Chondrocyte (in vitro differentiated cells): ENCODE results near the gene CLEC5A. TPM values are rescaled to one million over a fixed set of nuclear protein-coding genes. Genes with fewer than 3 reads are reported as not detected.
"Not testable (repeated sequence)": the region's sequence is repeated elsewhere in the genome, so short reads cannot be mapped to it uniquely, and the experiment has no call there.

Experiments
- DNase-seq: peaks from one replicate; pipeline ENCODE4 v3.0.0; 2021; ENCODE audit warnings: mixed read lengths, low spot score
- H3K27ac Mint-ChIP-seq: one replicate; pipeline ENCODE4 v1.8.0; 2021; ENCODE audit warnings: mild to moderate bottlenecking, moderate library complexity, mixed read lengths; ENCODE audit not compliant: unreplicated experiment
- H3K27me3 Mint-ChIP-seq: 2 replicates; pipeline ENCODE4 v1.8.0; 2021; ENCODE audit warnings: low read depth, mixed read lengths
- H3K36me3 Mint-ChIP-seq: 2 replicates; pipeline ENCODE4 v1.8.0; 2021; ENCODE audit warnings: low read depth, mixed read lengths
- H3K4me1 Mint-ChIP-seq: 2 replicates; pipeline ENCODE4 v1.8.0; 2021; ENCODE audit warnings: low read depth, mild to moderate bottlenecking, mixed read lengths
- H3K4me3 Mint-ChIP-seq: one replicate; pipeline ENCODE4 v1.8.0; 2021; ENCODE audit warnings: mild to moderate bottlenecking, moderate library complexity, mixed read lengths; ENCODE audit not compliant: unreplicated experiment
- H3K9me3 Mint-ChIP-seq: 2 replicates; pipeline ENCODE4 v1.8.0; 2021; ENCODE audit warnings: low read depth, mixed read lengths
- CTCF ChIP-seq: fragments of 200-600 bp; sonication (generic); IDR thresholded peaks from 2 replicates; pipeline ENCODE4 v1.5.0; 2021; ENCODE audit warnings: antibody characterized with exemption, mild to moderate bottlenecking, moderate library complexity
- total RNA-seq: library from RNA; stranded (reverse); gene quantifications from 3 replicates; pipeline ENCODE4 v1.2.1, GENCODE V29; 2021

The CLEC5A gene
- total RNA-seq, 1 donor from 2014 or later: not detected

DNA sequence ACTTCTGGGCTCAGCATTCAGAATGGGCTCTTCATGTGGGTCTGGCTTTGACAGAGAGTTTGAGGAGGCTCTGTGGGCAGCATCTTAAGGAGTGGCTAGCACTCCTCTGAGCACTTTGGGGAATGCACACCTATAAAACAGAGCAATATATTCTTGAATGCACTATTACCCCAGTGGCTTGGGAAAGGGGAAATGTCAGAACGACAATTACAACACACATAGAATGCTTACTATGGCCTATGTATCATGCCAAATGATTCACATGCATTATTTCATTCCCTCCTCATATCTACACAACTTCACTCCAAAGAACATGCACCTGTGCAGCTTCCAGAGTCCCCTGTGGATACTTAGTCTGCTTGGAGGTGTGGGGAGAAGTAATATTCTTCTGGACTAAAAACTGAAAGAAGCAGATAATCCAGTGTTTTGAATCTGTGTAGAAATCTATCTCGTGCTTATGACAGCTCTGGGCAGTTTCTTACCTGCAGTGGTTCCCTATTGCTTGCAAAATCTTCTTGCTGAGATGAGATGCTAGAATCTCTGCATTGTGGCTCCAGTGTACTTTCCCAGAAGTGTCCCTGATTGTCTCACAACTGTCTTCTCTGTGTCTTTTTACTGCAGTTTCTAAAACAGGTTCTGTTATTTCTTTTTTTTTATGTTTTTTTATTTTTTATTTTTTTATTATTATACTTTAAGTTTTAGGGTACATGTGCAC lies 43.4 kb upstream of the CLEC5A start:
- no peak overlapping the region for H3K27ac Mint-ChIP-seq
- TF ChIP-seq CTCF: no peak
- H3K4me3 Mint-ChIP-seq: no peak overlapping the region
- peaks cover 3% of the 10 kb centered on the region for H3K27me3 Mint-ChIP-seq
- no peaks in the 10 kb centered on the region for H3K4me1 Mint-ChIP-seq
- no peaks in the 10 kb centered on the region for H3K9me3 Mint-ChIP-seq
- no peaks in the 10 kb centered on the region for H3K36me3 Mint-ChIP-seq
- no peak for DNase-seq

DNA sequence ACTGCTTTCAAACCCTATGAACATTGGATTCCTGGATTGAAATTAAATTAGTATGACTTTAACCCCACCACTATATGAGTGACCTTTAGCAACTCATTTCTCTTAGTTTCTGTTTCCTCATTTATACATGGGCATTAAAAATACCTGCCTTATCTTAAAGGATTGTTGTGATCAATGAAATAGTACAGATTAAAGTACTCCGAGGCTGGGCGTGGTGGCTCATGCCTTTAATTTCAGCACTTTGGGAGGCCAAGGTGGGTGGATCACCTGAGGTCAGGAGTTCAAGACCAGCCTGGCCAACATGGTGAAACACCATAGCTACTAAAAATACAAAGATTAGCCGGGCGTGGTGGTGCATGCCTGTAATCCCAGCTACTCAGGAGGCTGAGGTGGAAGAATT lies 41.0 kb upstream of the CLEC5A start:
- not testable (repeated sequence) for H3K27ac Mint-ChIP-seq, H3K4me3 Mint-ChIP-seq, H3K4me1 Mint-ChIP-seq, DNase-seq, H3K9me3 Mint-ChIP-seq, H3K36me3 Mint-ChIP-seq, H3K27me3 Mint-ChIP-seq

GRCh38 chr7:141986923-141987322 lies 40.1 kb upstream of the CLEC5A start:
- peaks cover 3% of the 10 kb centered on the region for H3K27me3 Mint-ChIP-seq
- no peak for TF ChIP-seq CTCF
- H3K4me3 Mint-ChIP-seq: no peak overlapping the region
- no peak for DNase-seq
- no peaks in the 10 kb centered on the region for H3K9me3 Mint-ChIP-seq
- no peaks in the 10 kb centered on the region for H3K36me3 Mint-ChIP-seq
- H3K27ac Mint-ChIP-seq: no peak overlapping the region
- no peaks in the 10 kb centered on the region for H3K4me1 Mint-ChIP-seq

GRCh38 chr7:141985926-141986325 lies 39.2 kb upstream of the CLEC5A start:
- H3K27ac Mint-ChIP-seq, H3K4me1 Mint-ChIP-seq, DNase-seq, H3K27me3 Mint-ChIP-seq, H3K4me3 Mint-ChIP-seq, H3K36me3 Mint-ChIP-seq, H3K9me3 Mint-ChIP-seq: not testable (repeated sequence)

DNA sequence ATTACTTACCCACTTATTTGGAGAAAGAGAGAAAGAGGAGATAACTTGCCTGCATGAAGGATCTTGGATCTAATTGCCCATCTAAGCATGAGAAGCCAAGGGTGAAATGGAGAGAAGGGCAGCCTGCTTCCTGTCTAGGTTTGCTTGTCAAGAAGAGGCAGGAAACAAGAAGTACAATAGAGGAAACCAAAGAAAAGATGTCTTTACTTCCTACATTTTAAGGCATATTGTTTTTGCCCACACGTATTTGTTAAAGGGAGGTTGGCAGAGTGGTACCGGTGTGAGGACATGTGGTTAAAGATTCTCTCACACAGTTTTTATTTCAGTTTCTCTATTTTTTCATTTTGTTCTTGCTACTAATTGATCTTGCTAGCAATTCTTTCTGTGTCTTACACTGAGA lies 32.8 kb upstream of the CLEC5A start:
- H3K27ac Mint-ChIP-seq: no peak overlapping the region
- peaks cover 9% of the 10 kb centered on the region for H3K4me1 Mint-ChIP-seq
- TF ChIP-seq CTCF: no peak
- no peaks in the 10 kb centered on the region for H3K36me3 Mint-ChIP-seq
- no peak for DNase-seq
- H3K4me3 Mint-ChIP-seq: no peak overlapping the region
- no peaks in the 10 kb centered on the region for H3K9me3 Mint-ChIP-seq
- peaks cover 3% of the 10 kb centered on the region for H3K27me3 Mint-ChIP-seq

DNA sequence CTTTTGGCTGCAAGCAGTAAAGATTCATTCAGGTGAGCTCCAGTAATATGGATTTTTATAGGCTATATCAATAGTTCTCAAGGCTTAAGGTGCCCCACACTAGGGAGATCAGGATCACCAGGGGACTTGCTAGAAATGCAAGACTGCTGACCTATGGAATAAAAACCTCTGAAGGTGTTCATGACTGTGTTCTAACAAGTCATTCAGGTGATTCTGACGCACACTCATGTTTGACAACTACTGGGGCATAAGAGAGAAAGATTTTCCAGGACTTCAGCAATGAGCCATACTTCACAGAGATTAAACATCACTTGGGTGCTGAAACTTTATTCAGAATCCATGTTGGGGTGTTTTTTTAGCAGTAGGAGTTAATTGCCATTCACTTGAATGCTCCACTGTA lies 31.6 kb upstream of the CLEC5A start:
- Mint-ChIP-seq H3K9me3 (no peaks in the 10 kb centered on the region), H3K27ac (no peak overlapping the region), H3K4me3 (no peak overlapping the region), H3K36me3 (no peaks in the 10 kb centered on the region), H3K4me1 (peaks cover 9% of the 10 kb centered on the region), H3K27me3 (peaks cover 14% of the 10 kb centered on the region)
- no peak for DNase-seq
- TF ChIP-seq CTCF: no peak
